OCI-LY3 (cell line): ENCODE data around the gene RFX4.

Experiments
- EZH2phosphoT487 ChIP-seq: fragments of 200-600 bp; shearing (Covaris generic); IDR thresholded peaks from 2 replicates; pipeline ENCODE4 v1.6.1; 2018; ENCODE audit warnings: antibody characterized with exemption, mixed run types, low read depth
- TF ChIP-seq, protein P1 (sequence below): fragments of 200-600, 300-600 bp; sonication (generic); IDR thresholded peaks from 2 replicates; pipeline ENCODE4 v1.5.1; 2014; ENCODE audit warnings: antibody characterized with exemption, low read length, low read depth

DNA sequence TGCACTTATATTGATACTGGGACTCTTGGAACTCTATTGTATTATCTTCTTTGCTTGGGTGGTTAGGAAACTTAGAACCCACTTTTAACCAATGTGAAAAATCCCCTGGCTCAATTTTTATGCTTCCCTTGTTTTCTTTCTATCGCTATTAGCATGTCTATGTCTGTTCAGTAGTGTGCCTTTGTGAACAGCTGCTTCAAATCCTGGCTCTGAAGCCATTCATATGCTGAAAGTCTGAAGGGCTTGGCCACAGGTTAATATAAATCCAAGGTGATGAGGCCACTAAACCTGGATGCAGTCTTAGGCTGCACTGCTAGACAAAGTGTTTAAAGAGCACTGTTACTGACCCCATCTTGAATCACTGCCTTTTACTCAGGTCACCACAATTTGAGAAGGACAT, 96.8 kb downstream of the RFX4 start:
- TF ChIP-seq, protein P1, sequence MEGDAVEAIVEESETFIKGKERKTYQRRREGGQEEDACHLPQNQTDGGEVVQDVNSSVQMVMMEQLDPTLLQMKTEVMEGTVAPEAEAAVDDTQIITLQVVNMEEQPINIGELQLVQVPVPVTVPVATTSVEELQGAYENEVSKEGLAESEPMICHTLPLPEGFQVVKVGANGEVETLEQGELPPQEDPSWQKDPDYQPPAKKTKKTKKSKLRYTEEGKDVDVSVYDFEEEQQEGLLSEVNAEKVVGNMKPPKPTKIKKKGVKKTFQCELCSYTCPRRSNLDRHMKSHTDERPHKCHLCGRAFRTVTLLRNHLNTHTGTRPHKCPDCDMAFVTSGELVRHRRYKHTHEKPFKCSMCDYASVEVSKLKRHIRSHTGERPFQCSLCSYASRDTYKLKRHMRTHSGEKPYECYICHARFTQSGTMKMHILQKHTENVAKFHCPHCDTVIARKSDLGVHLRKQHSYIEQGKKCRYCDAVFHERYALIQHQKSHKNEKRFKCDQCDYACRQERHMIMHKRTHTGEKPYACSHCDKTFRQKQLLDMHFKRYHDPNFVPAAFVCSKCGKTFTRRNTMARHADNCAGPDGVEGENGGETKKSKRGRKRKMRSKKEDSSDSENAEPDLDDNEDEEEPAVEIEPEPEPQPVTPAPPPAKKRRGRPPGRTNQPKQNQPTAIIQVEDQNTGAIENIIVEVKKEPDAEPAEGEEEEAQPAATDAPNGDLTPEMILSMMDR, result no peak
- no peak for TF ChIP-seq EZH2phosphoT487
